ENCODE measurements around the gene CEP57L1. TPM values are rescaled to one million over a fixed set of nuclear protein-coding genes. Genes with fewer than 3 reads are reported as not detected.

CEP57L1 gene
- total and polyA plus RNA-seq, 10 donors, result 5.1 to 28.7 (median 12.4) TPM

DNA sequence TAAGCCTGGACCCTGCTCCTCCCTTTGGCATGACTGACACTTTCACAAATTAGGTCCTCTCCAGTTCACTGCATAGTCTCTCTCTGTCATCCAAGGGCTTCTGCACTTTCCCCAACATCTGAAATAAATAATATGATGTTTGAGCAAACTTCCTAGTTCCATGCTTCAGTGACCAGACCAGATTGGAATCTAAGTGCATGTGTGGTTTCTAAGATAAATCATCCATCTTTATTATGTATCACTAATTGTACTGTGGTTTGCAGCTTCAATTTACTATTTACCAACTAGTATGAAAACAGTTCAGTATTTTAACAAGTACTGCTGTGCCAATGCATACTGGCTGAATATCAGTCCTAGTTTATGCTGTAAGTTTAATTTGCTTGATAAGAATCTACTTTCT, 19.4 kb upstream of the CEP57L1 start:
- H3K9me3 ChIP-seq, result no peaks in the 10 kb centered on the region
- no peak overlapping the region for H3K4me3 ChIP-seq
- intact Hi-C loops (cut with DNase I; ENCODE audit: low total_unique reads), result loop anchor here (10.0 kb wide), 1 partner anchor 171 kb away; no protein-coding TSS in a partner anchor
- H3K27ac ChIP-seq, result no peak overlapping the region
- H3K4me1 ChIP-seq, result peaks cover 17 to 56% (median 36%) of the 10 kb centered on the region in 6 donors
- TF ChIP-seq POLR2AphosphoS5 (IDR thresholded peaks at IDR 0.05) (no peak), POLR2A (IDR thresholded peaks at IDR 0.05) (no peak)
- TF ChIP-seq, protein P1, sequence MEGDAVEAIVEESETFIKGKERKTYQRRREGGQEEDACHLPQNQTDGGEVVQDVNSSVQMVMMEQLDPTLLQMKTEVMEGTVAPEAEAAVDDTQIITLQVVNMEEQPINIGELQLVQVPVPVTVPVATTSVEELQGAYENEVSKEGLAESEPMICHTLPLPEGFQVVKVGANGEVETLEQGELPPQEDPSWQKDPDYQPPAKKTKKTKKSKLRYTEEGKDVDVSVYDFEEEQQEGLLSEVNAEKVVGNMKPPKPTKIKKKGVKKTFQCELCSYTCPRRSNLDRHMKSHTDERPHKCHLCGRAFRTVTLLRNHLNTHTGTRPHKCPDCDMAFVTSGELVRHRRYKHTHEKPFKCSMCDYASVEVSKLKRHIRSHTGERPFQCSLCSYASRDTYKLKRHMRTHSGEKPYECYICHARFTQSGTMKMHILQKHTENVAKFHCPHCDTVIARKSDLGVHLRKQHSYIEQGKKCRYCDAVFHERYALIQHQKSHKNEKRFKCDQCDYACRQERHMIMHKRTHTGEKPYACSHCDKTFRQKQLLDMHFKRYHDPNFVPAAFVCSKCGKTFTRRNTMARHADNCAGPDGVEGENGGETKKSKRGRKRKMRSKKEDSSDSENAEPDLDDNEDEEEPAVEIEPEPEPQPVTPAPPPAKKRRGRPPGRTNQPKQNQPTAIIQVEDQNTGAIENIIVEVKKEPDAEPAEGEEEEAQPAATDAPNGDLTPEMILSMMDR (IDR thresholded peaks at IDR 0.05 in 8 of 11, conservative IDR thresholded peaks at IDR 0.05 in 3 of 11), result no peak
- H3K27me3 ChIP-seq (replicated peaks in 1 of 7), result no peaks in the 10 kb centered on the region
- no peaks in the 10 kb centered on the region for H3K36me3 ChIP-seq
- DNase-seq, result no peak

DNA sequence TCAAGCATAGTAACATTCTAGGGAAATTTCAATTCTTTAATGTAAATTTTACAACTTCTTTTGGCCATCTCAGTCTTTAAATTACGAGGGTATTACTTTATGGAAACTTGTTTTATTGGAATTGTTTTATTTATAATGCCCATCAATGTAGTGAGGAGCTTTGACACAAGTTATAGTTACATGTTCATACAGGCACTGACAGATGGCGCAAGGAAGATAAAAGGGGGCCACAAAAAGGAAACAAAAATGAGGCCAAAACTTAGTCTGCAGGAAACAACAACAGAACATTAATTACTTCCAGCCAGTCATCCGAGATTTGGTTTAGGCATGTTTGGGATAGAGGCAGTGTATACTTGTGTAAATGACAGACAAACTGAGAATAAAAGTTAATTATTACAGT, 18.9 kb upstream of the CEP57L1 start:
- TF ChIP-seq POLR2A (IDR thresholded peaks at IDR 0.05) (no peak), POLR2AphosphoS5 (IDR thresholded peaks at IDR 0.05) (no peak)
- TF ChIP-seq, protein P1 (IDR thresholded peaks at IDR 0.05 in 8 of 11, conservative IDR thresholded peaks at IDR 0.05 in 3 of 11), result no peak
- no peaks in the 10 kb centered on the region for H3K27me3 ChIP-seq (replicated peaks in 1 of 7)
- H3K9me3 ChIP-seq, result no peaks in the 10 kb centered on the region
- intact Hi-C loops (cut with DNase I; ENCODE audit: low total_unique reads), result loop anchor here (10.0 kb wide), 1 partner anchor 172 kb away; no protein-coding TSS in a partner anchor
- H3K4me3 ChIP-seq, result no peak overlapping the region
- H3K27ac ChIP-seq, result no peak overlapping the region
- no peak for DNase-seq
- H3K4me1 ChIP-seq, result peaks cover 16 to 52% (median 33%) of the 10 kb centered on the region in 6 donors
- H3K36me3 ChIP-seq, result no peaks in the 10 kb centered on the region
- WGBS, 5 donors, result 28 to 37% (median 35%) methylated on average over 3 of the region's 3 CpGs

DNA sequence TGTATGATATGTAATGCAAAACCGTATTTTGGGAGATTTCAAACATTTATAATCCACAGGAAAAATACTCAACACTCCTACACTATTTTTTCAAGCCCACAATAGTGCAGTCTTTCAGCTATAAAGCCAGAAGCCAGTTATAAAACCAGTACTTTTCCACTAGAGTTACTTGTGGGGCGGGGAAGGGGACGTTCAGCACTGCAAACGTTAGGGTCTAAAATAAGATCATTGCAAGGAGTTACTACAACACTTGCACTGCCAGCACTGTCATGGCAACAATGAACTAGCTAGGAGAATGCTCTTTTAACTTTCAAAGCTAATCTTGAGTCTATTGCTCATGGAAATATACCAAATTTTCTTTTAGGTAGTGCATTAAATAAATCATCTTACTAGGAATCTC, 15.3 kb upstream of the CEP57L1 start:
- Histone ChIP-seq H3K36me3 (peaks cover 0 to 3% (median 0%) of the 10 kb centered on the region in 6 donors), H3K4me3 (no peak overlapping the region), H3K4me1 (peaks cover 0 to 30% (median 9%) of the 10 kb centered on the region in 6 donors), H3K9me3 (no peaks in the 10 kb centered on the region), H3K27ac (no peak overlapping the region), H3K27me3 (replicated peaks in 1 of 7) (no peaks in the 10 kb centered on the region)
- intact Hi-C loops (cut with DNase I; ENCODE audit: low total_unique reads), result loop anchor here (10.0 kb wide), 1 partner anchor 175 kb away; no protein-coding TSS in a partner anchor
- TF ChIP-seq POLR2A (IDR thresholded peaks at IDR 0.05) (no peak), POLR2AphosphoS5 (IDR thresholded peaks at IDR 0.05) (no peak)
- TF ChIP-seq, protein P1 (IDR thresholded peaks at IDR 0.05 in 8 of 11, conservative IDR thresholded peaks at IDR 0.05 in 3 of 11), result no peak
- WGBS, 5 donors, result 39 to 54% (median 46%) methylated on average over 4 of the region's 4 CpGs
- no peak for DNase-seq

DNA sequence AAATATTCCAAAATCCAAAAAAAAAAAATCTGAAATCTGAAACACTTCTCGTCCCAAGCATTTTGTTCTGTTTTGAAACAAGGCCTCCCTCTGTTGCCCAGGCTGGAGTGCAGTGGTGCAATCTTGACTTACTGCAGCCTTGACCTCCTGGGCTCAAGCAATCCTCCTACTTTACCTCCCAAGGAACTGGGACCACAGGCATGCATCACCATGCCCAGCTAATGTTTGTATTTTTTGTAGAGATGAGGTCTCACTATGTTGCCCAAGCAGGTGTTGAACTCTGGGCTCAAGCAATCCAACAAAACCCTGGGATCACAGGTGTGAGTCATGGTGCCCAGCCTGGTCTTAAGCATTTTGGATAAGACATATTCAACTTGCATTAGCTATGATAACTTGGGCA, 14.3 kb upstream of the CEP57L1 start:
- no peak overlapping the region for H3K4me3 ChIP-seq
- no peak for DNase-seq
- H3K27me3 ChIP-seq (replicated peaks in 1 of 7), result no peaks in the 10 kb centered on the region
- H3K36me3 ChIP-seq, result peaks cover 0 to 13% (median 0%) of the 10 kb centered on the region in 6 donors
- intact Hi-C loops (cut with DNase I; ENCODE audit: low total_unique reads), result no loop called here
- H3K27ac ChIP-seq, result no peak overlapping the region
- no peaks in the 10 kb centered on the region for H3K9me3 ChIP-seq
- TF ChIP-seq POLR2A (IDR thresholded peaks at IDR 0.05) (no peak), POLR2AphosphoS5 (IDR thresholded peaks at IDR 0.05) (no peak)
- TF ChIP-seq, protein P1 (IDR thresholded peaks at IDR 0.05 in 8 of 11, conservative IDR thresholded peaks at IDR 0.05 in 3 of 11), result no peak
- peaks cover 0 to 28% (median 9%) of the 10 kb centered on the region in 6 donors for H3K4me1 ChIP-seq
- 49 to 83% (median 63%) methylated on average over 1 of the region's 1 CpG for whole genome bisulfite sequencing, 5 donors
